ENCODE data around the gene FAM151B.
"Not testable (repeated sequence)": the region's sequence is repeated elsewhere in the genome, so short reads cannot be mapped to it uniquely, and the experiment has no call there.

FAM151B gene

GRCh38 chr5:80559244-80559643 is 71.3 kb downstream of the FAM151B start:
- H3K4me1 Mint-ChIP-seq, result no peaks in the 10 kb centered on the region
- no peak overlapping the region for H3K27ac Mint-ChIP-seq
- peaks cover 21% of the 10 kb centered on the region for H3K27me3 Mint-ChIP-seq
- no peaks in the 10 kb centered on the region for H3K36me3 Mint-ChIP-seq
- no peaks in the 10 kb centered on the region for H3K9me3 Mint-ChIP-seq
- no peak overlapping the region for H3K4me3 Mint-ChIP-seq

- Mint-ChIP-seq H3K9me3 (no peaks in the 10 kb centered on the region), H3K4me3 (no peak overlapping the region), H3K27ac (no peak overlapping the region), H3K4me1 (no peaks in the 10 kb centered on the region), H3K36me3 (no peaks in the 10 kb centered on the region), H3K27me3 (peaks cover 30% of the 10 kb centered on the region)
These were observed 77.4 kb downstream of the FAM151B start for GRCh38 chr5:80565330-80565729.

- peaks cover 4% of the 10 kb centered on the region for H3K4me1 Mint-ChIP-seq
- no peak overlapping the region for H3K4me3 Mint-ChIP-seq
- H3K27me3 Mint-ChIP-seq, result peaks cover 41% of the 10 kb centered on the region
- no peaks in the 10 kb centered on the region for H3K36me3 Mint-ChIP-seq
- no peaks in the 10 kb centered on the region for H3K9me3 Mint-ChIP-seq
- H3K27ac Mint-ChIP-seq, result no peak overlapping the region
These were observed 78.9 kb downstream of the FAM151B start for GRCh38 chr5:80566711-80567259.

- H3K36me3 Mint-ChIP-seq, result no peaks in the 10 kb centered on the region
- H3K27me3 Mint-ChIP-seq, result peaks cover 50% of the 10 kb centered on the region
- peaks cover 4% of the 10 kb centered on the region for H3K4me1 Mint-ChIP-seq
- H3K9me3 Mint-ChIP-seq, result no peaks in the 10 kb centered on the region
- no peak overlapping the region for H3K27ac Mint-ChIP-seq
- no peak overlapping the region for H3K4me3 Mint-ChIP-seq
These were observed 80.4 kb downstream of the FAM151B start for GRCh38 chr5:80568251-80568650.

GRCh38 chr5:80569086-80569960 is 81.4 kb downstream of the FAM151B start:
- Mint-ChIP-seq H3K36me3 (no peaks in the 10 kb centered on the region), H3K27me3 (peaks cover 52% of the 10 kb centered on the region), H3K4me3 (no peak overlapping the region), H3K27ac (peak overlapping the region; percentile 30), H3K9me3 (no peaks in the 10 kb centered on the region), H3K4me1 (peaks cover 4% of the 10 kb centered on the region)

GRCh38 chr5:80569961-80570786 is 82.3 kb downstream of the FAM151B start, which contains the start of gene ANKRD34B:
Gene ANKRD34B (minus strand): TSS chr5:80570280. CDS start chr5:80560019, 10,261 bp downstream.
- Mint-ChIP-seq H3K27ac (no peak within 1 kb of the TSS), H3K27me3 (peaks cover 54% of the 10 kb centered on the region), H3K4me1 (peaks cover 4% of the 10 kb centered on the region), H3K9me3 (no peaks in the 10 kb centered on the region), H3K36me3 (no peaks in the 10 kb centered on the region), H3K4me3 (peak within 1 kb of the TSS; percentile 67)

- Mint-ChIP-seq H3K4me3 (no peak overlapping the region), H3K27me3 (peaks cover 38% of the 10 kb centered on the region), H3K27ac (no peak overlapping the region), H3K4me1 (peaks cover 4% of the 10 kb centered on the region), H3K9me3 (no peaks in the 10 kb centered on the region), H3K36me3 (no peaks in the 10 kb centered on the region)
These were observed 85.2 kb downstream of the FAM151B start for GRCh38 chr5:80573062-80573461.

GRCh38 chr5:80576383-80576782 is 88.5 kb downstream of the FAM151B start:
- Mint-ChIP-seq H3K9me3 (no peaks in the 10 kb centered on the region), H3K4me1 (no peaks in the 10 kb centered on the region), H3K27ac (no peak overlapping the region), H3K4me3 (no peak overlapping the region), H3K27me3 (peaks cover 23% of the 10 kb centered on the region), H3K36me3 (no peaks in the 10 kb centered on the region)

GRCh38 chr5:80577707-80578106 is 89.8 kb downstream of the FAM151B start:
- Mint-ChIP-seq H3K4me3 (no peak overlapping the region), H3K27me3 (peaks cover 13% of the 10 kb centered on the region), H3K9me3 (no peaks in the 10 kb centered on the region), H3K27ac (no peak overlapping the region), H3K4me1 (no peaks in the 10 kb centered on the region), H3K36me3 (no peaks in the 10 kb centered on the region)

GRCh38 chr5:80579050-80579449 is 91.2 kb downstream of the FAM151B start:
- H3K4me1 Mint-ChIP-seq, result no peaks in the 10 kb centered on the region
- H3K27me3 Mint-ChIP-seq, result peaks cover 7% of the 10 kb centered on the region
- no peaks in the 10 kb centered on the region for H3K36me3 Mint-ChIP-seq
- no peaks in the 10 kb centered on the region for H3K9me3 Mint-ChIP-seq
- no peak overlapping the region for H3K27ac Mint-ChIP-seq
- H3K4me3 Mint-ChIP-seq, result no peak overlapping the region

- not testable (repeated sequence) for H3K27me3 Mint-ChIP-seq, H3K27ac Mint-ChIP-seq
These were observed 92.4 kb downstream of the FAM151B start for GRCh38 chr5:80580291-80580690.

GRCh38 chr5:80584770-80585169 is 96.9 kb downstream of the FAM151B start:
- H3K9me3 Mint-ChIP-seq, result no peaks in the 10 kb centered on the region
- no peak overlapping the region for H3K4me3 Mint-ChIP-seq
- no peaks in the 10 kb centered on the region for H3K36me3 Mint-ChIP-seq
- peaks cover 2% of the 10 kb centered on the region for H3K27me3 Mint-ChIP-seq
- H3K4me1 Mint-ChIP-seq, result no peaks in the 10 kb centered on the region
- no peak overlapping the region for H3K27ac Mint-ChIP-seq

More at GRCh38 chr5:80580291-80580690, 92.4 kb downstream of the FAM151B start:
- H3K36me3 Mint-ChIP-seq, H3K4me1 Mint-ChIP-seq, H3K4me3 Mint-ChIP-seq, H3K9me3 Mint-ChIP-seq: not testable (repeated sequence)

- H3K27me3 Mint-ChIP-seq, result no peaks in the 10 kb centered on the region
- H3K36me3 Mint-ChIP-seq, result no peaks in the 10 kb centered on the region
- H3K27ac Mint-ChIP-seq, result no peak overlapping the region
- H3K9me3 Mint-ChIP-seq, result no peaks in the 10 kb centered on the region
- no peak overlapping the region for H3K4me3 Mint-ChIP-seq
- H3K4me1 Mint-ChIP-seq, result no peaks in the 10 kb centered on the region
These were observed 101.1 kb downstream of the FAM151B start for GRCh38 chr5:80588858-80589540.

GRCh38 chr5:80590766-80591165 is 102.9 kb downstream of the FAM151B start:
- Mint-ChIP-seq H3K27ac (no peak overlapping the region), H3K9me3 (no peaks in the 10 kb centered on the region), H3K27me3 (no peaks in the 10 kb centered on the region), H3K4me1 (no peaks in the 10 kb centered on the region), H3K4me3 (no peak overlapping the region), H3K36me3 (no peaks in the 10 kb centered on the region)

GRCh38 chr5:80591352-80591751 is 103.5 kb downstream of the FAM151B start:
- H3K27me3 Mint-ChIP-seq, result no peaks in the 10 kb centered on the region
- no peak overlapping the region for H3K4me3 Mint-ChIP-seq
- no peaks in the 10 kb centered on the region for H3K36me3 Mint-ChIP-seq
- no peak overlapping the region for H3K27ac Mint-ChIP-seq
- H3K4me1 Mint-ChIP-seq, result no peaks in the 10 kb centered on the region
- H3K9me3 Mint-ChIP-seq, result no peaks in the 10 kb centered on the region
